HG03378 (cell line): ENCODE measurements around the gene MMS19.
"Not testable (repeated sequence)": the region's sequence is repeated elsewhere in the genome, so short reads cannot be mapped to it uniquely, and the experiment has no call there.

ENCODE experiments used
- ATAC-seq: cut with Tn5 transposase; IDR thresholded peaks from one replicate; pipeline ENCODE4 v1.9.1; 2021; ENCODE audit warnings: mild to moderate bottlenecking, moderate library complexity; ENCODE audit not compliant: unreplicated experiment

MMS19 gene

GRCh38 chr10:97468781-97469180 lies 29.4 kb downstream of the MMS19 start:
- not testable (repeated sequence) for ATAC-seq

- no peak for ATAC-seq
These were observed 30.1 kb downstream of the MMS19 start for GRCh38 chr10:97468162-97468561.

GRCh38 chr10:97466755-97467154 lies 31.5 kb downstream of the MMS19 start:
- no peak for ATAC-seq

GRCh38 chr10:97465982-97466381 lies 32.2 kb downstream of the MMS19 start:
- no peak for ATAC-seq

- no peak for ATAC-seq
These were observed 34.0 kb downstream of the MMS19 start for GRCh38 chr10:97464226-97464625.

GRCh38 chr10:97463363-97464132 lies 34.7 kb downstream of the MMS19 start:
- ATAC-seq, result no peak

- no peak for ATAC-seq
These were observed 35.9 kb downstream of the MMS19 start for GRCh38 chr10:97462309-97462708.

- ATAC-seq, result no peak
These were observed 38.3 kb downstream of the MMS19 start for GRCh38 chr10:97459933-97460332.

- ATAC-seq, result no peak
These were observed 39.1 kb downstream of the MMS19 start for GRCh38 chr10:97459111-97459510.

- no peak for ATAC-seq
These were observed 41.5 kb downstream of the MMS19 start for GRCh38 chr10:97456686-97457065.

- no peak for ATAC-seq
These were observed 42.1 kb downstream of the MMS19 start for GRCh38 chr10:97456034-97456685.

- ATAC-seq, result no peak
These were observed 43.7 kb downstream of the MMS19 start for GRCh38 chr10:97454330-97455036.

GRCh38 chr10:97452352-97452751 lies 45.9 kb downstream of the MMS19 start:
- ATAC-seq, result no peak

GRCh38 chr10:97451605-97452004 lies 46.6 kb downstream of the MMS19 start:
- no peak for ATAC-seq

GRCh38 chr10:97450828-97451227 lies 47.4 kb downstream of the MMS19 start:
- ATAC-seq, result no peak

GRCh38 chr10:97445722-97446639 lies 52.2 kb downstream of the MMS19 start, which contains the start of the genes EXOSC1 and ZDHHC16:
Gene EXOSC1 (minus strand): TSS chr10:97446006. CDS start chr10:97445985, 21 bp downstream.
Gene ZDHHC16 (plus strand): TSS chr10:97446175. CDS start chr10:97451676, 5,501 bp downstream.
- ATAC-seq, result peak; percentile 94

GRCh38 chr10:97445357-97445721 lies 52.9 kb downstream of the MMS19 start:
- ATAC-seq, result no peak

GRCh38 chr10:97444212-97444611 lies 54.0 kb downstream of the MMS19 start:
- ATAC-seq, result no peak

- ATAC-seq, result no peak
These were observed 55.9 kb downstream of the MMS19 start for GRCh38 chr10:97442277-97442676.

GRCh38 chr10:97435211-97435610 lies 63.0 kb downstream of the MMS19 start:
- ATAC-seq, result no peak

- no peak for ATAC-seq
These were observed 63.7 kb downstream of the MMS19 start for GRCh38 chr10:97434557-97434956.
